K562 (cell line): ENCODE measurements around the gene TMEM150A. TPM values are rescaled to one million over a fixed set of nuclear protein-coding genes. Genes with fewer than 3 reads are reported as not detected.
A peak's percentile ranks its signal among the peaks of the same experiment; 100 is the strongest.

Experiments used
- ARID4B ChIP-seq: sonication (generic); formaldehyde crosslinking; IDR thresholded peaks from 2 replicates; pipeline ENCODE4 v1.8.0; 2022; ENCODE audit warnings: mild to moderate bottlenecking, missing genetic modification reagents
- CREB3L1 ChIP-seq: fragments of 450-650 bp; IDR thresholded peaks from 2 replicates; pipeline ENCODE4 v1.6.1; 2014; ENCODE audit warnings: low read depth, mild to moderate bottlenecking, moderate library complexity, borderline replicate concordance
- HDAC1 ChIP-seq, 2 experiments: fragments of 450-650 bp; IDR thresholded peaks; 2 replicates each; pipeline ENCODE4 v1.6.1; 2016 to 2017; ENCODE audit warnings: inconsistent platforms in 1 of 2, mild to moderate bottlenecking in 1 of 2, moderate library complexity in 1 of 2
- KLF13 ChIP-seq: fragments of 450-650 bp; IDR thresholded peaks from 2 replicates; pipeline ENCODE4 v1.6.1; 2016; ENCODE audit warnings: missing genetic modification characterization, low read depth, mild to moderate bottlenecking, missing compliant biosample characterization, moderate library complexity, borderline replicate concordance
- PCBP2 ChIP-seq: fragments of 200-400 bp; formaldehyde crosslinking; IDR thresholded peaks from 2 replicates; pipeline ENCODE4 v1.6.1; 2018; ENCODE audit warnings: low read length, low read depth, mild to moderate bottlenecking, moderate library complexity; ENCODE audit not compliant: poor library complexity, severe bottlenecking
- PHF8 ChIP-seq: fragments of 200-600 bp; sonication (generic); IDR thresholded peaks from 2 replicates; pipeline ENCODE4 v1.6.1; 2012; ENCODE audit warnings: mixed run types, mild to moderate bottlenecking, inconsistent platforms, low read length, moderate library complexity, borderline replicate concordance
- POLR2G ChIP-seq: fragments of 200-400 bp; formaldehyde crosslinking; IDR thresholded peaks from 2 replicates; pipeline ENCODE4 v1.6.1; 2017; ENCODE audit warnings: low read depth, mild to moderate bottlenecking, antibody characterized with exemption, low read length, moderate library complexity
- PTBP1 ChIP-seq: fragments of 200-400 bp; formaldehyde crosslinking; IDR thresholded peaks from 2 replicates; pipeline ENCODE4 v1.6.1; 2017; ENCODE audit warnings: low read depth, low read length
- SAP30 ChIP-seq: fragments of 200-600 bp; sonication (generic); IDR thresholded peaks from 2 replicates; pipeline ENCODE4 v1.6.1; 2012; ENCODE audit warnings: borderline replicate concordance, low read depth, mild to moderate bottlenecking, moderate library complexity, low read length, control low read depth, inconsistent platforms; ENCODE audit not compliant: insufficient read depth, poor library complexity, severe bottlenecking
- SMARCB1 ChIP-seq: IDR thresholded peaks from 2 replicates; pipeline ENCODE4 v1.6.1; 2011; ENCODE audit warnings: improper control_type of control experiment, low read depth; ENCODE audit not compliant: insufficient read length
- SMC3 ChIP-seq: conservative IDR thresholded peaks from 2 replicates; pipeline ENCODE4 v1.6.1; 2011; ENCODE audit warnings: low read depth, low read length, improper control_type of control experiment; ENCODE audit not compliant: insufficient read depth
- ZFP91 ChIP-seq: sonication (generic); formaldehyde crosslinking; IDR thresholded peaks from 2 replicates; pipeline ENCODE4 v1.8.0; 2022; ENCODE audit warnings: mild to moderate bottlenecking, missing genetic modification reagents
- ZNF584 ChIP-seq: fragments of 200-800 bp; sonication (Bioruptor generic); IDR thresholded peaks from 2 replicates; pipeline ENCODE4 v1.6.1; 2016; ENCODE audit warnings: low read depth, mild to moderate bottlenecking, missing genetic modification characterization, missing compliant biosample characterization
- ZNF780A ChIP-seq: fragments of 250-450 bp; sonication (Bioruptor Pico); IDR thresholded peaks from 2 replicates; pipeline ENCODE4 v1.5.0; 2021; ENCODE audit warnings: mild to moderate bottlenecking
- polyA plus RNA-seq, 8 experiments: library from polyadenylated mRNA; depleted of rRNA in 4 of 8; stranded (reverse) in 5 of 8; unstranded in 3 of 8; fragments of >200 nt; fragmentation: Nextera tagmentation in 2 of 8; fragmentation: Illumina TruSeq in 1 of 8; extraction: Ambion mirVana in 2 of 8; extraction: Trizol in 1 of 8; gene quantifications; 2 replicates each; pipeline versions ENCODE4 v1.2.1 to v1.2.3, GENCODE V29; 2011 to 2014; ENCODE audit warnings: inconsistent platforms in 1 of 8, missing spikeins in 1 of 8
- total RNA-seq, 7 experiments: library from RNA; depleted of rRNA in 6 of 7; stranded (reverse); fragments of >200 nt in 6 of 7; fragmentation: Illumina TruSeq in 2 of 7; extraction: Trizol in 2 of 7; gene quantifications; 2 replicates each; pipeline versions ENCODE4 v1.2.1 to v1.2.3, GENCODE V29; 2011 to 2021; ENCODE audit warnings: low replicate concordance in 1 of 7
- TF ChIP-seq, protein P1 (sequence below), 3 experiments: IDR thresholded peaks in 2 of 3; conservative IDR thresholded peaks in 1 of 3; 2 replicates each; pipeline ENCODE4 v1.5.1; 2011 to 2012; ENCODE audit warnings: low read length in 3 of 3, mild to moderate bottlenecking in 3 of 3, control low read depth in 2 of 3, improper control_type of control experiment in 1 of 3, inconsistent platforms in 1 of 3, low read depth in 1 of 3, mixed read lengths in 1 of 3, moderate library complexity in 1 of 3; ENCODE audit not compliant: insufficient read depth in 2 of 3

TMEM150A gene
- total and polyA plus RNA-seq, 9 of the 15 experiments (the other 6 are each of a cell fraction or from before 2014, with no cell fraction given) = 3.9 to 17.1 (median 8.4) TPM

GRCh38 chr2:85602476-85603234 is at the start of gene TMEM150A (continued):
- TF ChIP-seq ARID4B (CRISPR knock-in tag) = peak; percentile 92
- no peak for TF ChIP-seq ZNF584 (CRISPR knock-in tag)
- peak; percentile 25; the same call in 1 of the 2 replicates for TF ChIP-seq SMC3
- TF ChIP-seq PHF8 = peak; percentile 59; the same call in 1 of the 2 replicates
- peak; percentile 38; the same call in 1 of the 2 replicates for TF ChIP-seq PTBP1
- TF ChIP-seq, protein P1, sequence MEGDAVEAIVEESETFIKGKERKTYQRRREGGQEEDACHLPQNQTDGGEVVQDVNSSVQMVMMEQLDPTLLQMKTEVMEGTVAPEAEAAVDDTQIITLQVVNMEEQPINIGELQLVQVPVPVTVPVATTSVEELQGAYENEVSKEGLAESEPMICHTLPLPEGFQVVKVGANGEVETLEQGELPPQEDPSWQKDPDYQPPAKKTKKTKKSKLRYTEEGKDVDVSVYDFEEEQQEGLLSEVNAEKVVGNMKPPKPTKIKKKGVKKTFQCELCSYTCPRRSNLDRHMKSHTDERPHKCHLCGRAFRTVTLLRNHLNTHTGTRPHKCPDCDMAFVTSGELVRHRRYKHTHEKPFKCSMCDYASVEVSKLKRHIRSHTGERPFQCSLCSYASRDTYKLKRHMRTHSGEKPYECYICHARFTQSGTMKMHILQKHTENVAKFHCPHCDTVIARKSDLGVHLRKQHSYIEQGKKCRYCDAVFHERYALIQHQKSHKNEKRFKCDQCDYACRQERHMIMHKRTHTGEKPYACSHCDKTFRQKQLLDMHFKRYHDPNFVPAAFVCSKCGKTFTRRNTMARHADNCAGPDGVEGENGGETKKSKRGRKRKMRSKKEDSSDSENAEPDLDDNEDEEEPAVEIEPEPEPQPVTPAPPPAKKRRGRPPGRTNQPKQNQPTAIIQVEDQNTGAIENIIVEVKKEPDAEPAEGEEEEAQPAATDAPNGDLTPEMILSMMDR (IDR thresholded peaks at IDR 0.05 in 2 of 3, conservative IDR thresholded peaks at IDR 0.05 in 1 of 3; ENCODE audit: insufficient read depth in 2 of 3, low read depth in 1 of 3, low read length in 3 of 3) = peak; percentile 22 to 57 (median 45); a peak in 4 of 6 replicates
- no peak for TF ChIP-seq ZNF780A (CRISPR knock-in tag)
- 0 out of 2 replicates have a peak, but pooled peaks have one; percentile 24 for TF ChIP-seq ZFP91 (CRISPR knock-in tag)
- peak; percentile 96 for TF ChIP-seq POLR2G
- TF ChIP-seq SMARCB1 = no peak
- TF ChIP-seq HDAC1 (IDR thresholded peaks at IDR 0.05) = peak in 1 of 2 experiments; percentile 99; a peak in 2 of 4 replicates
- no peak for TF ChIP-seq PCBP2
- TF ChIP-seq SAP30 = peak; percentile 98
- peak; percentile 89 for TF ChIP-seq CREB3L1
- peak; percentile 97 for TF ChIP-seq KLF13 (tag)
